SK-N-SH treated with all-trans-retinoic acid at 6 μM for 48 hours (cell line): ENCODE measurements around the gene CYB5RL.

ENCODE experiments used
- ATAC-seq: fragments of 200-7000 bp; cut with Tn5 transposase; 3 replicates; pipeline ENCODE4 v1.9.1; 2020; ENCODE audit warnings: mild to moderate bottlenecking, moderate library complexity
- ARNTL ChIP-seq: fragments of 450-650 bp; formaldehyde crosslinking; IDR thresholded peaks from 2 replicates; pipeline ENCODE4 v1.5.0; 2020; ENCODE audit warnings: low read depth, mild to moderate bottlenecking, moderate library complexity, borderline replicate concordance
- BACH2 ChIP-seq: fragments of 250-450 bp; sonication (Bioruptor Pico); IDR thresholded peaks from 2 replicates; pipeline ENCODE4 v1.9.0; 2021; ENCODE audit warnings: mild to moderate bottlenecking, borderline replicate concordance
- CREB5 ChIP-seq: fragments of 250-450 bp; sonication (Bioruptor Pico); IDR thresholded peaks from 2 replicates; pipeline ENCODE4 v1.5.1; 2020; ENCODE audit warnings: low read depth, mild to moderate bottlenecking, moderate library complexity
- GLIS3 ChIP-seq: fragments of 250-450 bp; sonication (Bioruptor Pico); IDR thresholded peaks from 2 replicates; pipeline ENCODE4 v1.5.0; 2020; ENCODE audit warnings: mild to moderate bottlenecking, moderate library complexity
- ISL1 ChIP-seq: fragments of 250-450 bp; sonication (Bioruptor Pico); IDR thresholded peaks from 2 replicates; pipeline ENCODE4 v2.1.2; 2022; ENCODE audit warnings: mild to moderate bottlenecking, moderate library complexity
- OSR1 ChIP-seq: fragments of 250-450 bp; sonication (Bioruptor Pico); IDR thresholded peaks from 2 replicates; pipeline ENCODE4 v1.8.0; 2022; ENCODE audit warnings: moderate library complexity, mild to moderate bottlenecking, inconsistent platforms
- PATZ1 ChIP-seq: fragments of 250-450 bp; sonication (Bioruptor Pico); IDR thresholded peaks from 2 replicates; pipeline ENCODE4 v1.8.0; 2020; ENCODE audit warnings: mild to moderate bottlenecking, moderate library complexity, borderline replicate concordance
- POU6F1 ChIP-seq: fragments of 250-450 bp; sonication (Bioruptor Pico); IDR thresholded peaks from 2 replicates; pipeline ENCODE4 v1.8.0; 2021; ENCODE audit warnings: low read depth, mild to moderate bottlenecking, moderate library complexity, borderline replicate concordance
- RARB ChIP-seq: fragments of 250-450 bp; sonication (Bioruptor Pico); IDR thresholded peaks from 2 replicates; pipeline ENCODE4 v1.8.0; 2021; ENCODE audit warnings: mild to moderate bottlenecking, moderate library complexity
- SNAI2 ChIP-seq: fragments of 250-450 bp; sonication (Bioruptor Pico); IDR thresholded peaks from 2 replicates; pipeline ENCODE4 v1.5.0; 2020; ENCODE audit warnings: mild to moderate bottlenecking, moderate library complexity
- TCF4 ChIP-seq: fragments of 250-450 bp; sonication (Bioruptor Pico); IDR thresholded peaks from 2 replicates; pipeline ENCODE4 v1.8.0; 2021; ENCODE audit warnings: mild to moderate bottlenecking, moderate library complexity, borderline replicate concordance
- TOX ChIP-seq: fragments of 250-450 bp; sonication (Bioruptor Pico); IDR thresholded peaks from 2 replicates; pipeline ENCODE4 v1.8.0; 2021; ENCODE audit warnings: mild to moderate bottlenecking, moderate library complexity, borderline replicate concordance
- ZC3H10 ChIP-seq: fragments of 250-450 bp; sonication (Bioruptor Pico); IDR thresholded peaks from 2 replicates; pipeline ENCODE4 v1.5.1; 2021; ENCODE audit warnings: mild to moderate bottlenecking, moderate library complexity
- ZFP3 ChIP-seq: fragments of 250-450 bp; sonication (Bioruptor Pico); IDR thresholded peaks from 2 replicates; pipeline ENCODE4 v1.5.0; 2020; ENCODE audit warnings: mild to moderate bottlenecking, moderate library complexity
- ZFP30 ChIP-seq: fragments of 450-650 bp; formaldehyde crosslinking; IDR thresholded peaks from 2 replicates; pipeline ENCODE4 v1.5.0; 2022; ENCODE audit warnings: mild to moderate bottlenecking, moderate library complexity
- ZNF70 ChIP-seq: fragments of 450-650 bp; formaldehyde crosslinking; IDR thresholded peaks from 2 replicates; pipeline ENCODE4 v1.5.0; 2020; ENCODE audit warnings: mild to moderate bottlenecking, moderate library complexity
- ZNF8 ChIP-seq: fragments of 450-650 bp; formaldehyde crosslinking; IDR thresholded peaks from 2 replicates; pipeline ENCODE4 v1.5.0; 2020; ENCODE audit warnings: mild to moderate bottlenecking, moderate library complexity

Gene CYB5RL

GRCh38 chr1:54178296-54179070 is 21.3 kb downstream of the CYB5RL start:
- no peak for TF ChIP-seq RARB (CRISPR knock-in tag)
- no peak for TF ChIP-seq TCF4 (CRISPR knock-in tag)
- TF ChIP-seq BACH2 (CRISPR knock-in tag): no peak
- no peak for TF ChIP-seq PATZ1 (CRISPR knock-in tag)
- no peak for TF ChIP-seq ZC3H10 (CRISPR knock-in tag)
- no peak for TF ChIP-seq ARNTL (CRISPR knock-in tag)
- no peak for TF ChIP-seq ISL1 (CRISPR knock-in tag)
- TF ChIP-seq POU6F1 (CRISPR knock-in tag): no peak
- TF ChIP-seq OSR1 (CRISPR knock-in tag): no peak
- TF ChIP-seq CREB5 (CRISPR knock-in tag): no peak
- TF ChIP-seq GLIS3 (CRISPR knock-in tag): no peak
- no peak for TF ChIP-seq ZNF8 (CRISPR knock-in tag)
- no peak for ATAC-seq

GRCh38 chr1:54177726-54178125 is 22.1 kb downstream of the CYB5RL start:
- no peak for ATAC-seq
- no peak for TF ChIP-seq SNAI2 (CRISPR knock-in tag)
- TF ChIP-seq POU6F1 (CRISPR knock-in tag): no peak
- no peak for TF ChIP-seq CREB5 (CRISPR knock-in tag)

GRCh38 chr1:54176621-54177327 is 23.1 kb downstream of the CYB5RL start:
- TF ChIP-seq TOX: no peak
- no peak for TF ChIP-seq ZNF70 (CRISPR knock-in tag)
- TF ChIP-seq PATZ1 (CRISPR knock-in tag): no peak
- TF ChIP-seq CREB5 (CRISPR knock-in tag): no peak
- no peak for TF ChIP-seq RARB (CRISPR knock-in tag)
- no peak for TF ChIP-seq ZFP3 (CRISPR knock-in tag)
- no peak for TF ChIP-seq ZFP30
- no peak for TF ChIP-seq ZC3H10 (CRISPR knock-in tag)
- TF ChIP-seq, all 23 proteins: peak for 0
- no peak for ATAC-seq
